LNCAP (cell line): ENCODE measurements around the gene SMYD4.

ENCODE experiments used
- CTCF ChIP-seq: fragments of 450-650 bp; IDR thresholded peaks from 2 replicates; pipeline ENCODE4 v1.5.1; 2017; ENCODE audit warnings: mild to moderate bottlenecking

Gene SMYD4

GRCh38 chr17:1776857-1777256 is 52.8 kb downstream of the SMYD4 start:
- TF ChIP-seq CTCF, result no peak

DNA sequence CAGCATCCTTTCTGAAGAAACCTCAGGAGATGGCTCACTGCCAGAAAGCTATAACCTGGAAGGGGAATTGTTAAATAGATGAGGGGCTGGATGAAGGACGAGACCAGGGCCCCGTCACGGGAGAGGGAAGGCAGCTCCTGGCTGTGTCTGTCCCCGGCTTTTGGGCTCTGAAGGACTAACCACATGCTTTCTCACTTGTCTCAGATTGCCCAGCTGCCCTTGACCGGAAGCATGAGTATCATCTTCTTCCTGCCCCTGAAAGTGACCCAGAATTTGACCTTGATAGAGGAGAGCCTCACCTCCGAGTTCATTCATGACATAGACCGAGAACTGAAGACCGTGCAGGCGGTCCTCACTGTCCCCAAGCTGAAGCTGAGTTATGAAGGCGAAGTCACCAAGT is 53.4 kb downstream of the SMYD4 start:
- TF ChIP-seq CTCF, result no peak

- no peak for TF ChIP-seq CTCF
Measured at GRCh38 chr17:1774390-1775176, 55.1 kb downstream of the SMYD4 start.

GRCh38 chr17:1773696-1774181 is 56.0 kb downstream of the SMYD4 start:
- no peak for TF ChIP-seq CTCF

GRCh38 chr17:1769822-1770477 is 59.8 kb downstream of the SMYD4 start:
- no peak for TF ChIP-seq CTCF

- TF ChIP-seq CTCF, result no peak
Measured at GRCh38 chr17:1767358-1767757, 62.3 kb downstream of the SMYD4 start.

- TF ChIP-seq CTCF, result no peak
Measured at GRCh38 chr17:1766382-1767135, 63.1 kb downstream of the SMYD4 start.
